GM18505 (cell line): ENCODE results near the gene ZNF438.
A peak's percentile ranks its signal among the peaks of the same experiment; 100 is the strongest.
"Not testable (repeated sequence)": the region's sequence is repeated elsewhere in the genome, so short reads cannot be mapped to it uniquely, and the experiment has no call there.

Experiments
- ATAC-seq: cut with Tn5 transposase; IDR thresholded peaks from one replicate; pipeline ENCODE4 v1.9.1; 2021; ENCODE audit not compliant: unreplicated experiment
- POLR2A ChIP-seq: IDR thresholded peaks from 4 replicates; pipeline ENCODE4 v1.6.1; 2011; ENCODE audit warnings: borderline replicate concordance; ENCODE audit not compliant: insufficient read depth, insufficient read length; ENCODE audit errors: extremely low read depth

The ZNF438 gene

GRCh38 chr10:31034098-31034909, 2.6 kb upstream of the ZNF438 start:
- no peak for ATAC-seq
- no peak for TF ChIP-seq POLR2A

GRCh38 chr10:31033147-31033546, 1.5 kb upstream of the ZNF438 start:
- no peak for ATAC-seq
- TF ChIP-seq POLR2A: no peak

- ATAC-seq: peak; percentile 81
- TF ChIP-seq POLR2A: peak; percentile 9
Observed at GRCh38 chr10:31032258-31033132, 830 bp upstream of the ZNF438 start.

- ATAC-seq: no peak
- TF ChIP-seq POLR2A: no peak
Observed at GRCh38 chr10:31031205-31031557, 484 bp downstream of the ZNF438 start.

- no peak for ATAC-seq
- TF ChIP-seq POLR2A: no peak
Observed at GRCh38 chr10:31030800-31031199, 865 bp downstream of the ZNF438 start.

- no peak for TF ChIP-seq POLR2A
- no peak for ATAC-seq
Observed at GRCh38 chr10:31030260-31030659, 1.4 kb downstream of the ZNF438 start.

- TF ChIP-seq POLR2A: no peak
- ATAC-seq: no peak
Observed at GRCh38 chr10:31028081-31028480, 3.6 kb downstream of the ZNF438 start.

GRCh38 chr10:31026279-31026678, 5.4 kb downstream of the ZNF438 start:
- not testable (repeated sequence) for ATAC-seq

GRCh38 chr10:31025142-31025541, 6.5 kb downstream of the ZNF438 start:
- no peak for ATAC-seq
- no peak for TF ChIP-seq POLR2A

GRCh38 chr10:31023558-31023957, 8.1 kb downstream of the ZNF438 start:
- ATAC-seq: no peak

GRCh38 chr10:31020209-31020608, 11.5 kb downstream of the ZNF438 start:
- no peak for TF ChIP-seq POLR2A
- no peak for ATAC-seq

More at GRCh38 chr10:31023558-31023957, 8.1 kb downstream of the ZNF438 start:
- TF ChIP-seq POLR2A: no peak

GRCh38 chr10:31018962-31019361, 12.7 kb downstream of the ZNF438 start:
- no peak for TF ChIP-seq POLR2A
- ATAC-seq: no peak

- TF ChIP-seq POLR2A: no peak
- no peak for ATAC-seq
Observed at GRCh38 chr10:31018356-31018750, 13.3 kb downstream of the ZNF438 start.

GRCh38 chr10:31017534-31018355, 13.9 kb downstream of the ZNF438 start:
- no peak for ATAC-seq
- no peak for TF ChIP-seq POLR2A
